GM08714 (cell line): ENCODE data around the gene PLXNA4.

Experiments used
- H3K4me3 ChIP-seq: fragments of 200-500 bp; sonication (Bioruptor generic); 2 replicates; pipeline ENCODE4 v1.5.1; 2014; ENCODE audit warnings: mild to moderate bottlenecking, low read length, inconsistent platforms
- ZNF274 ChIP-seq: IDR thresholded peaks from 2 replicates; pipeline ENCODE4 v1.6.1; 2012; ENCODE audit warnings: mild to moderate bottlenecking, low read depth, low read length

The PLXNA4 gene

DNA sequence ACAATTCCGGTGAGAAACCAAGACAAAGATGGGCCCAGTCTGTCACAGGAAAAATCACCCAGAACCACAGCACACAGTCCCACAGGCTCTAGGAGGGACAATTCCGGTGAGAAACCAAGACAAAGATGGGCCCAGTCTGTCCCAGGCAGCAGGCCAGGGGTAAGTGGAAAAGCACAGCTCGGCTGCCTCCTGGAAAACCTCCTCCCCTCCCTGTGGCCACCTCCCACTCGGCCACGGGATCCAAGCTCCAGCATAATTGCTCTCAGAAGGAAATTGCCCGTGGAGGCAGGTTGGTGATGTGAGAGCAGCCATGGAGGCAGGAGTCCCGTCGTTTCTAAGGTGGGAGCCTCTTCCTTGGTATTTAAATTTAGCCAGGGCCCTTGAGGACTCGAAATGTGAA lies 95.7 kb downstream of the PLXNA4 start:
- no peak for TF ChIP-seq ZNF274

DNA sequence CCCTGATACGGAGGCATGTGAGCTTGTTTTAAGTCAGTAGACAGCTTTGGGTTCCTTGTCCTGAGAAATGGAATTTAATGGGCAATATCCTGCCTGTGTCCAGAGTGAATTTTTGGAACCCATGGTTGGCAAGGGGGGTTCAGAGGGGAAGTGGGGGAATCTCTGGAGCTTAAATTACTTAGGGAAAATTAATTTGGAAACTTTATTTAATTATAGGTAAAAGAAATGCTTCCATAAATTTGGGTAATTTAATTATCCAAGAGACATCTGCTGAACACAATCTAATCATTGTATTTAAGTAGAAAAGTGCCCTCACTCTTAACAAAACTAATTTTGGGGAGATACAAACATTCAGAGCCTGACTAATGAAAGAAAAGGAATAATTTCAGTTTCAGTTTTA lies 99.7 kb downstream of the PLXNA4 start:
- no peak for TF ChIP-seq ZNF274

More for the DNA sequence above, 95.7 kb downstream of the PLXNA4 start:
- H3K4me3 ChIP-seq = no peak overlapping the region

DNA sequence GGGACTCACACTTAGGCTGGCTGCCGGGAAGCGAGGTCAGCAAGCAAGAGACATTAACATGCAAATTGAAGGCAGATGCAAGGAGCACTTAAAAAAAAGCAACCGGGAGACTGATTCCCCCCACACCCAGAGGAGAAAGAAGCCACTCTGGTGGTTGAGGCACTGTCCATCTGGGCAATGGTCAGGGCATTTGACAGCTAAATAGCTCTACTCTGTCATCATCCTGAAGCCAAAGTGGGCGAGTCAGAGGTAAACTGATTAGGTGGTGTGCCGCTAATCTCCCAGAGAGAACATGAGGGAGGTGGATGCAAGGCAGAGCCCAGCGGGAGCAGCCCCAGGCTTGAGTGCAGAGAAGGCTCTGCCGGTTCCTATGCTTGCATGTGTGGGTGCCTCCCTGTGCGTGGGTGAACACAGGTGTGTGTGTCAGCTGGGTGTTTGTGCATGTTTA lies 100.6 kb downstream of the PLXNA4 start:
- TF ChIP-seq ZNF274 = no peak
- H3K4me3 ChIP-seq = no peak overlapping the region

More for the DNA sequence above, 99.7 kb downstream of the PLXNA4 start:
- H3K4me3 ChIP-seq = no peak overlapping the region

DNA sequence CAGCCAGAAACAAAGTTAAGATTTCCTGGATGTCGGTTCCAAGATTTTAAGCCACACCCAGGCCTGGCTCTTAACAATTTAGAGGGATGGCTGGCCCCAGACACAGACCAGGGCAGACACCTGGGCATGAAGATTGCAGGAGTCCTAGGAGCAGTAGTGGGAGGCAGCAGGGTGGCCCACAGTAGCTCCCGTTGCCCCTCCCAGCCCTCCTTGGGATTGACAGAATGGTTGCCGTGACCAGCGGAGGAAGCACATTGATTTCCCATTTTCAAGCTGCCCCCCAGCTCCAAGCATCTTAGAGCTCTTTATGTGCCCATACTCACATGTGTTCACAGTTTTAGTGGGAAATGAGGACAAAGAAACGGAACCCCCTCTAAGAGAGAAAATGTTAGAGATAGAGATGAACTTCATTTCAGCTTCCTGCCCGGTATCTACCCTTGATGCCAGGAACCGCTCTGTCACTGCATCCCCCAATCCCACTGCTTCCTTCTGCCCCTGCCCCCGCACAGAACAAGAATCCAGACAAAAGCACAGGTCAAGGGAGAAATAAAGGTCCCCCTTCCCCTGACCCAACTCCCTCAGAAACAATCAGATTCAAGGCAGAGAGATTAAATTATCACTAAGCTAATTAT lies 101.1 kb downstream of the PLXNA4 start:
- H3K4me3 ChIP-seq = no peak overlapping the region
- TF ChIP-seq ZNF274 = no peak

GRCh38 chr7:132472463-132473120 lies 103.7 kb downstream of the PLXNA4 start:
- no peak overlapping the region for H3K4me3 ChIP-seq
- no peak for TF ChIP-seq ZNF274

GRCh38 chr7:132471515-132471914 lies 104.8 kb downstream of the PLXNA4 start:
- no peak overlapping the region for H3K4me3 ChIP-seq
- no peak for TF ChIP-seq ZNF274

GRCh38 chr7:132469681-132470080 lies 106.6 kb downstream of the PLXNA4 start:
- TF ChIP-seq ZNF274 = no peak

GRCh38 chr7:132469264-132469663 lies 107.0 kb downstream of the PLXNA4 start:
- TF ChIP-seq ZNF274 = no peak
- H3K4me3 ChIP-seq = no peak overlapping the region

More at GRCh38 chr7:132469681-132470080, 106.6 kb downstream of the PLXNA4 start:
- H3K4me3 ChIP-seq = no peak overlapping the region

DNA sequence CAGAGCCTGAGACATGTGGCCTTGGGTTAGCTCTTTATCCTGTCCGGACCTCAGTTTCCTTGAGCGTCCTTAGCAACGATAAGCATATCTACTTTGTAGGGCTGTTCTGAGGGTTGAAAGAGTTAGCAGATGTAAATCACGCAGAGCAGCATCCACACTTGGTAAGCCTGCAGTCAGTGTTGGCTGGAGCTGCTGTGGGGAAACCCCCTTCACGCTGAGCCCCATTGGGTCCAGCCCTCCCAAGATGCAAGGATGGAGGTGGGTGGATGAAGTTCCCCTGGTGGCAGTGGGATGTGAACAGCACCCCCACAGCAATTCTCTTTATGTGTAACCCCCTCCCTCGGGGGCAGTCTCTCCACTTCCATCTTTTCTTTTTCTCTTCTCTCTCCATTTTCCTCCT lies 109.9 kb downstream of the PLXNA4 start:
- TF ChIP-seq ZNF274 = no peak
- no peak overlapping the region for H3K4me3 ChIP-seq

DNA sequence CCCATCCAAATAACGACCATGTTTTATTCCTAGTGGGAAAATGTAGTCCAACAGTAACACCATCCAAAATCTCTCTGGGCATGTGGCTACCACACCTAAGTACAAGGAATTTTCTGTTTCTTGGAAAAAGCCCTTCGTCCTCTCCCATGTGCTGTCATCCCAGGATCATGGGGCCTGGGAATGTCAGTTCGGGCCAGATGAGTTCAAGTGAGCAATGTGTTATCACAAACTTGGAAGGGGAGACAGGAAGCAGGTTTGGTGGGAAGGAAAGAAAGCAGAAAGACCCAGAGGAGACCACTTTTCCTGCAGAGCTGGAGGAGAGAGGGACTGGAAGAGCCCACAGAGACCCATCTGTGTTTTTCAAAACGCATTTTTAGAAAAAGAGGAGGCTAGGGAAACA lies 110.8 kb downstream of the PLXNA4 start:
- TF ChIP-seq ZNF274 = no peak
- H3K4me3 ChIP-seq = no peak overlapping the region

DNA sequence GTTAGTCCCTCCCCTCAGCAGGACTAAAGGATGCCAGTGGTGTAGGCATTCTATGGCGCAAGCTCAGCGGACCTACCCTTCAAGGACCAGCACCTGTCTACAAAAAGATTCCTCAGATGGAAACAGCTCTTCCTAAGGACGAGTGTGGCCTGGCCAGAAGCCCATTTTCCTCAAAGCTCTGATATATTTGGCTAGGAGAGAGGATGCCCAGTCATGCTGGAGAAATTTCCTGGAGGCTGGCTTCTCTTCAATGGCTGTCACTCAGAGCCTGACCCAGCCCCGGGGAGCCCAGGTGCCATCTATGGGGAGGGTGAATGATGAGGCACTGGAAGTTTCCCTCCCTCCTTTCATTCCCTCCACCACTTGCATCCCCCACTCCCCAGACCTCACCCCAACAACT lies 111.5 kb downstream of the PLXNA4 start:
- H3K4me3 ChIP-seq = no peak overlapping the region
- no peak for TF ChIP-seq ZNF274

- H3K4me3 ChIP-seq = no peak overlapping the region
- TF ChIP-seq ZNF274 = no peak
These were observed 112.3 kb downstream of the PLXNA4 start for GRCh38 chr7:132463922-132464321.

DNA sequence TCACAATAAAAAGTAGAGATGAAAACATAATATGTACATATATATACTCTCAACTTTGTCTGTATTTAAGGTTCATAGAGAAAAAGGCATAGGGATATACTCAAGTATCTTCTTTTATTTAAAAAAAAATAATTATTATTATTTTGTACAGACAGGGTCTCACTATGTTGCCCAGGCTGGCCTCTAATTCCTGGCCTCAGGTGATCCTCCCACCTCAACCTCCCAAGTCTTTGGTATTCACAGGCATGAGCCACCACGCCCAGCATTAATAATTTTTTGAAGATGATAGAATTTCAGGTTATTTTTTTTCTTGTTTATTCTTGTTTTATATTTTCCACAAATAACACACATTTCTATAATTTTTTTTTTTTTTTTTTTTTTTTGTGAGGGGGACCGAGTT lies 113.8 kb downstream of the PLXNA4 start:
- no peak for TF ChIP-seq ZNF274
- no peak overlapping the region for H3K4me3 ChIP-seq

GRCh38 chr7:132461032-132461592 lies 115.2 kb downstream of the PLXNA4 start:
- H3K4me3 ChIP-seq = no peak overlapping the region
- TF ChIP-seq ZNF274 = no peak

- H3K4me3 ChIP-seq = no peak overlapping the region
- TF ChIP-seq ZNF274 = no peak
These were observed 117.5 kb downstream of the PLXNA4 start for GRCh38 chr7:132458729-132459128.
